Fibroblast of lung (primary cell): ENCODE results near the gene SIGLEC6.

Experiments used
- CTCF ChIP-seq, 2 donors: IDR thresholded peaks in 1 of 2; conservative IDR thresholded peaks in 1 of 2; 1 replicate in 1 of 2; 2 replicates in 1 of 2; pipeline ENCODE4 v1.5.1; 2011 to 2012; ENCODE audit warnings: low read length in 2 of 2, control low read depth in 1 of 2, inconsistent platforms in 1 of 2, low read depth in 1 of 2, mild to moderate bottlenecking in 1 of 2
- EZH2 ChIP-seq: IDR thresholded peaks from 2 replicates; pipeline ENCODE4 v1.5.1; 2012; ENCODE audit warnings: low read length, control low read depth, mild to moderate bottlenecking; ENCODE audit errors: missing control alignments

GRCh38 chr19:51521357-51521756, 10.1 kb downstream of the SIGLEC6 start:
- TF ChIP-seq CTCF (conservative IDR thresholded peaks at IDR 0.05 in 1 of 2, IDR thresholded peaks at IDR 0.05 in 1 of 2; ENCODE audit: low read depth in 1 of 2, low read length in 2 of 2) (no peak), EZH2 (no peak)
